GM12892 (cell line): ENCODE data around the gene USP5.

Experiments
- POLR2A ChIP-seq: IDR thresholded peaks from 2 replicates; pipeline ENCODE4 v1.6.1; 2011; ENCODE audit warnings: low read depth, low read length, control low read depth
- POLR2AphosphoS5 ChIP-seq: IDR thresholded peaks from 2 replicates; pipeline ENCODE4 v1.6.1; 2011; ENCODE audit warnings: low read depth, low read length, control low read depth
- TAF1 ChIP-seq: IDR thresholded peaks from 2 replicates; pipeline ENCODE4 v1.6.1; 2011; ENCODE audit warnings: low read depth, mild to moderate bottlenecking, control low read depth, low read length, borderline replicate concordance

DNA sequence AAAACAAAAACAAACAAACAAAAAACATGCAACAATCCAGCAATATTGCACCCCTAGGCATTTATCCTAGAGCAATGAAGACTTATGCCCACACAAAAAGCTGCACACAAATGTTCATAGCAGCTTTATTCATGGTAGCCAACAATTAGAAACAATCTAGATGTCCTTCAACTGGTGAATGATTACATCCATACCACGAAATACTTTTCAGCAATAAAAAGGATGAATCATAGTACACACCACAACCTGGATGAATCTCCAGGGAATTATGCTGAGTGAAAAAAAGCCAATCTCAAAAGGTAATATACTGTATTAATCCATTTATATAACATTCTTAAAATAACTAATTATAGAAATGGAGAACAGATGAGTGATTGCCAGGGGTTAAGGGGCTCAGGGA is 44.8 kb upstream of the USP5 start:
- no peak for TF ChIP-seq POLR2A
- TF ChIP-seq POLR2AphosphoS5, result no peak
- TF ChIP-seq TAF1, result no peak
